ENCODE results near the gene PDE4D.
"Not testable (repeated sequence)": the region's sequence is repeated elsewhere in the genome, so short reads cannot be mapped to it uniquely, and the experiment has no call there.

PDE4D gene

GRCh38 chr5:59575648-59576445 lies 317.7 kb downstream of the PDE4D start:
- no peak for DNase-seq

DNA sequence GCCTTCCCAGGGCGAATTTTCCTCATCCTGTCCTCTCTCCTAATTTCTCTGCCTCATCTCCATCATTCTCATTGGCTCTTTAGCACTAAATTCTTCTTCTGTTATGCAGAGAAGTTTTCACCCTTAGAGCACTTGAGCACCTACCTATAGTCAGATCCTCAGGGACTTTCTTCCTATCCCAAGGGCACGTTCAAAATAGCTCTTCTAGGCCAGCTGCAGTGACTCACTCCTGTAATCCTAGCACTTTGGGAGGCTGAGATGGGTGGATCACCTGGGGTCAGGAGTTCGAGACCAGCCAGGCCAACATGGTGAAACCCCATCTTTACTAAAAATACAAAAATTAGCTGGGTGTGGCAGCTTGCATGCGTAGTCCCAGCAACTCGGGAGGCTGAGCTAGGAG lies 320.0 kb downstream of the PDE4D start:
- DNase-seq = not testable (repeated sequence)

- DNase-seq = no peak
Measured at GRCh38 chr5:59571067-59571466, 322.5 kb downstream of the PDE4D start.

DNA sequence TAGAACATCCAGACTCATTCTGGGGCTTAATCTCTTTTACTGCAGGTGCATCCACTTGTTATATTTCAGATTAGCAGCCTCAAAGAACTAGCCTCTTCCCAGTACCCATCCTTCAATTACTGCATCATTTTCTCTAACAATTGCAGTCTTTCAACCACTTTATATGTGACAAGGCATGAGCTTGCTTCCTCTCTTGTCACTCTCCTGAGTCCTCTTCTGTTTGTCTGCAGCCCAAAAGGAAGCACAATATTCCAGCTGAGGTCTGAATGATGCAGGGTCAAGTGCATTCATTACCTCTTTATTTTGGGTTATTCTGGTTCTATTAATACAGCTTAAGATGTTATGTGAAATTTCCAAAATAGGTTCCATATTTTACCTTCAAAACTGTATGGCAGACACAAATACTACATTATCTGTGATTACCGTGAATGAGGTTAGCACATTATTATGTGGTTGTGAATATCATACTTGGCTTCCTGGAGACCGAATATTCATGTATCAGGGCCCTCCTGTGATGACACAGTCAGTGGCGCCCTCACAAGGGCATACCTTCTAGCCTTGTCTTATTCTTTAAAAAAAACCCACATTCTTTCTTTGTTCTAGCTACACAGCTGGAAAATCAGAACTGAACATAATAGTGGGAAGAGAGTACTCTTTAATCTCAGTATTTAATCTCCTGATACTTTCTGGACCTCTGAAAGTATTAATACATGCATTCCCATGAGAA lies 323.8 kb downstream of the PDE4D start:
- DNase-seq = no peak

DNA sequence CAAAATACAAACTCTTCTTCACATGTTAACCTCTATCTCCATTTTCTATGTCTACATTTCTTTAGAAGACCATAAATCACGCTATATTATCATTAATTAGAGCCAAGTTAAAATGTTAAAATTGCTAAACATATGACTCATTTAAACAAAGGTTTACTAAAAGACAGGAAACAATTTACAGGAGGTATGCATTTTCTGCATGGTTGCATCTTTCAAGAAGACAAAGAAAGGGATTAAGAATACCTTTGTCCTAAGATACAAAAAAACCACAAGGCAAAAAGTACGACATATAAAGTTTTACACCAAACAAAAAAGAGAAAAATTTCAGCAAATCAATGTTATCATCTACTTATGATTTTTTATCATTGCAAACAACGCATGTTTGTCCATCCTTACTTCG lies 324.4 kb downstream of the PDE4D start:
- DNase-seq = no peak

GRCh38 chr5:59568161-59568560 lies 325.4 kb downstream of the PDE4D start:
- no peak for DNase-seq

DNA sequence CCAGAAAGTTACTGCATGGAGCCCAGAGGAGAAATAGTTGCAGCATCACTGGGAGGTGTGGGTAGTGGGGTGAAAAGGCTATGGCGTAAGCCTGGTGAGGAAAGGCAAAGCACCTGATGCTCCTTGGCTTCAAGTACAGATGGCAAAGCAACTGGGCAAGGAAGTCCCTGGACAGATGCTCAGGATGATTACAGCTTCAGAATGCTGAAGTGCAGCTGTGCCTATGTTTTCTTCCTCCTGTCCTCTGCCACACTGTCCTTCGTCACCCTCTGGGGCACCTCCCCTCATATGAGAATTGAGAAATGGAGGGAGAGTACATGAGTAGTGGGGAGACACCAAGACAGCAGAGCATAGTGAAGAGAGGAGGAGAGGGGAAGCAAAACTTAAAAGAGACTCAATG lies 328.0 kb downstream of the PDE4D start:
- no peak for DNase-seq

DNA sequence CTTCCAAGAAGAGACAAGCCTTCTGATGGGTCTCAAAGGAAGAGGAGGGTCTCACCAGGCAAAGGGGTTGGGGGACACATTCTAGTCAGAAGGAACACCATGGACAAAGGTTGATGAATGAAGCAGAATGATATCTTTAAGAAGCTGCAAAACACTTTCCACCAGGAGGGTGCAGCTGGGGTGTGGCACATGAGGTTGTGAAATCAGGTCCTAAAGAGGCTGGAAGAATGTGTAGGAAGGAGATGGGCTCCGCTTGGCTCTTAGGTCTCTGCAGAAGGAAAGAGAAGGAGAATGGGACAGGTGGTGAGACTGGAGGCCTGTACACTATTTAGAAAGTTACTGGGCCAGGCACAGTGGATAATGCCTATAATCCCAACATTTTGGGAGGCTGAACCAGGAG lies 328.6 kb downstream of the PDE4D start:
- DNase-seq = no peak

GRCh38 chr5:59562756-59563389 lies 330.7 kb downstream of the PDE4D start:
- DNase-seq = peak; percentile 75

GRCh38 chr5:59560553-59560952 lies 333.0 kb downstream of the PDE4D start:
- DNase-seq = no peak

DNA sequence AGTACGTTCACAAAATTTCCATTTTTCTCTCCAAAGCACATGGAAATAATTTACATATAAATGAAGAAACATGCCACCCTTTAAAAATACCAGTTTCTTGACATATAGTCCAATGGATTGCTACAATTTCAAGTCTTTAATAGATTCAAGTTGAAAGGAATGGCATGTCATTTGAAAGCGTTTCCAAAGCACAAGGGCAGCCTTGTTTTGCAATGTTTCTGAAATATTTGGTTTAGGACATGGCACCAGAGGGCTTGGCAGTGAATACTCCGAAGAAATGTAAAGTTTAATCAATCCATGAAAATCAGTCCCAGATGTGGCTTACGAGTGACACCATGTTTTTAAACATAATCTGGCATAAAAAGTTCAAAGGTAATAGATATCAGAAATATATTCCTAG lies 333.7 kb downstream of the PDE4D start:
- DNase-seq = no peak

GRCh38 chr5:59559323-59559722 lies 334.2 kb downstream of the PDE4D start:
- no peak for DNase-seq

DNA sequence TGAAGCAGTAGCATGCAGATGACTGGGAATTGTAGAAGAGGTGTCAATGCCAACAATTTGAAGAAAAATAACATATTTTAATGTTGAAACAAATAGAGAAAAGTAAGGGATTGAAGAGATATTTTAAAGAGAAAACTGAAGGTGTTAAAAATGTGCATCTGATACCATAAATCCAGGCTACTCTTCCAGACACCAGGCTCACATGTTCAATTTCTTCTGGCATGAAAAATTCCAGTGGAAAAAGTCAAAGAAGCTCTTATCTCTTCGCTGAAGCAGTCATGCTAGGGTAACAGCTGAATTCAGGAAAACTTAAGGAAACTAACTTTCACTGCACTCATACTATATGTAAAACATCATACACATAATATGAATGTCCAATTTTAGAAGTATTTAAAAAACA lies 335.0 kb downstream of the PDE4D start:
- DNase-seq = no peak

DNA sequence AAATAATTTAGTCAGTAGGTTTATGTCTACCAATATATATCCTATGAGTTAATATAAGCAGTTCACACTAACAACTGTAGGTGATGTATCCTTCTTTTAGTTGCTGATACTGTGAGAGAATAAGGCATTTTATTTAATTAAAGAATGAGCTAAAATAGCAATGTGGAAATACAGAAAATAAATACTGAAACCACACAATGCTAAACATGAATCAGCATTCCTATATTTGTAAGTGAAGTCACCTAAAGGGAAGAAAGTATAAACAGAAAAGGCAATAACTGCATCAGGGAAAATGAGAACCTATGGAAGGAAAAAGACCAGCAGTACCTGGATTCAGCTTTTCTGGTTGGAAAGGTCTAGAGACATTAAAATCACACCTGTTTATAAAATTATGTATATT lies 336.0 kb downstream of the PDE4D start:
- no peak for DNase-seq

- DNase-seq = no peak
Measured at GRCh38 chr5:59555596-59555995, 337.9 kb downstream of the PDE4D start.

- no peak for DNase-seq
Measured at GRCh38 chr5:59554501-59554900, 339.0 kb downstream of the PDE4D start.

GRCh38 chr5:59553992-59554391 lies 339.5 kb downstream of the PDE4D start:
- DNase-seq = no peak

DNA sequence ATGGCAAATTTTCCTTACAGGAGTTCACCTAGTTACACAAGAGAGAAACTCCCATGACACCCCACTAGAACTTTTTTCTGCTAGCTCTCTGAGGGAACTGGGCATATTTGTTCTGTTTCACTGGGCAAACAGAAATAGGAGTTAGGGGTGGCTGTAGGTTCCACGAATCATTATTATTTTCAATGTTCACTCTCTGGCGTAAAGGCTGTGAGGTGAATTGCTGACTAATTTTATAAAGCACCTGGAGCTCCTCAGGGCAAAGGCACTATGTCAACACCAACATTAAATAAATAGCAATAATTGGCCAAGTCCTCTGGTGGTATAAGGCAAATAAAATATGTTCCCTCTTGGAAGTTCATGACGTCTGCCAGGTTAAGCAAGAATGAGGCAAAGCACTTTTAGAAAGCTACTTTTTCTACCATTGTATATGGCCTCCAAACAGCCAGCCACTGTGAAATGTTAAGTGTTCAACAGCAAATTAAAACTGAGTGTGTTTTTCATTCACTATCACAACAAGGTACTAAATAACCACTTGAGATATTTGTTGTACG lies 344.6 kb downstream of the PDE4D start:
- DNase-seq = no peak

GRCh38 chr5:59547731-59548130 lies 345.8 kb downstream of the PDE4D start:
- no peak for DNase-seq

DNA sequence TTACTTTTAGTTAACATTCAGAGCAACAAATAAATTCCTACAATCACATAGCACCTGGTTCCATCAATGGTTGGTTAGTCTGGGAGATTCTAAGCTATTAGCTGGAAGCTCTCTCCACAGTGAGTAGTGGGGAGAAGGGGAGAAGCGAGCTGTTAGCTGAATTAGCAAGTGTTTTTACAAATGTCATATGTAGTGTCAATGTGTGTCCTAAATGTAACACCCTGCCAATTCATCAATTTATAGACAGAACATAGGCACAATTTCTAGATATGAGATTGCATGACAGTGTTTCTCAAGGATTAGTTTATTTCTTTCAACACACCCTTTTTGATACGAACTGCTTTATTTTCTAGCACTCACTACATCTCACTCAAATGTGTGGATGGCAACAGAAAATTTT lies 349.0 kb downstream of the PDE4D start:
- no peak for DNase-seq

DNA sequence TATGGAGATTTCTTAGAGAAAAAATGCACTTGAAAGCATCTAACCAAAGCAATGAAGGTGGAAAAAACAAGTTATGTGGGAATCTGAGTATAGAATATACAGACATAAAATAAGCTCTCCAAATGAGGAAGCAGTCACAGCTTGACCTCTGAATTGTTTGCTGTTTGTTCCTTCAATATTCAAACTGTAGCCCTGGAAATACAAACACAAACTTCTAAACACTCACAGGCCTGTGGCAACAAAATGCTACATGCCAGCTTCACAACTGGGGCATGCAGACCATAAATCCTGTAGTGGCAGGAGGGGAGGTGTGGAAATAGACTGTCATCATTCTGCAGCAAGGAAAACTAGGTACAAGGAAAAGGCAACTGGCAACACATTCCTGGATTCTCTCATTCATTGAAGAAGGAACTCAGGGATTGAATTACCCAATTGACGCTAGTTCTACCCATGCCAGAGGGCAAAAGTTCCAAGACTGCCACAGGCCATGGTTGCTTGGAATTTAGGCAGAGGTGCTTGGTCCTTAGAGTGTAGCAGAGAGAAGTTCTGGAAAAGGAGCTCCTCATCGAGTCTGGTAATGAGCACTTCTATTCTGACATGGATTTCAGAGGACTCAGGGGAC lies 349.6 kb downstream of the PDE4D start:
- DNase-seq = no peak

DNA sequence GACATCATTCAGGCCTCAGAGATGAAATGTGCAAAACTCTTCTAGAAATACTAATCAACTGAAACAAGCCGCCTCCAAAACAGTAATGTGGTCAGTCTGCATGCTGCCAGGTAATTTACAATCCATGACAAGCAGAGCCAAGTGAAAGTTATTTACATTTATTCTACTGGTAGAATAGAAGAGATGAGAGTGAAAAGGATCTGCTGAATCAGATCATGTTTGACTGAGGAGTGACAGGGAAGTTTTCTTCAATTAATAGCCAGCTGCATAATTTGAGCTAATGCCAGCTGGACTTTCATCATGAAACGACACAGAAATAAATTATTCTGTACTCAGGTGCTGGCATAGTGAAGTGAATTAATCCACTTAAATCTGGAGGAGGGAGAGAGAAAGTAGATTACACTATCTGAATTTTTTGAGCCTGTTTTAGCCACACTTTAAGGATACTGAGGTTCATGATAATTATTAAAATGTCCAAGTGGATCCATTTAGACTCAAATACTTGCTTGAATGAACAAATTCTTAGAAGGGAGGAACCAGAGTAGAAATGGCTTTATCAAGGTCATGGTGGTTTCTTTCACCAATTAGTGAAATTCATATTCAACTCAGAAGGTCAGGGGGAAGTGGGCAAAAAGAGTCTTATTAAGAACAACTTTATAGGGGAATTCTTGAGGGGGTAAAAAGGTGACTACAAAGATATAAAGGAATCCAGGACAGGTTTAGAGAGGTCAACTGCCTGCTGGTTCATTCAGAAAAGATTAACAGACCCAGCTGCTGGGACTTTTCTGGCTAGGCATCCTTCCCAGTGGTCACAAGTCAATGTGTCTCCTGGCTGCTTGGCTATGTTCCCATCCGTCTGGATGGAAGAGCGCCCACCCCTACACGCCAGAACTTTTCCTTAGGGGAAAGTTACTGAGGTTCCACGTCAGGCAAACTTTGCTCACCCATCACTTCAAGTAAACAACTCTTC lies 350.4 kb downstream of the PDE4D start:
- no peak for DNase-seq
